Glomerular visceral epithelial cell (primary cell): ENCODE data around the gene LILRB3.
A peak's percentile ranks its signal among the peaks of the same experiment; 100 is the strongest.
"Not testable (repeated sequence)": the region's sequence is repeated elsewhere in the genome, so short reads cannot be mapped to it uniquely, and the experiment has no call there.

Experiments
- DNase-seq: peaks from one replicate; pipeline ENCODE4 v3.0.0-alpha.2; 2016; ENCODE audit errors: extremely low spot score

The LILRB3 gene

DNA sequence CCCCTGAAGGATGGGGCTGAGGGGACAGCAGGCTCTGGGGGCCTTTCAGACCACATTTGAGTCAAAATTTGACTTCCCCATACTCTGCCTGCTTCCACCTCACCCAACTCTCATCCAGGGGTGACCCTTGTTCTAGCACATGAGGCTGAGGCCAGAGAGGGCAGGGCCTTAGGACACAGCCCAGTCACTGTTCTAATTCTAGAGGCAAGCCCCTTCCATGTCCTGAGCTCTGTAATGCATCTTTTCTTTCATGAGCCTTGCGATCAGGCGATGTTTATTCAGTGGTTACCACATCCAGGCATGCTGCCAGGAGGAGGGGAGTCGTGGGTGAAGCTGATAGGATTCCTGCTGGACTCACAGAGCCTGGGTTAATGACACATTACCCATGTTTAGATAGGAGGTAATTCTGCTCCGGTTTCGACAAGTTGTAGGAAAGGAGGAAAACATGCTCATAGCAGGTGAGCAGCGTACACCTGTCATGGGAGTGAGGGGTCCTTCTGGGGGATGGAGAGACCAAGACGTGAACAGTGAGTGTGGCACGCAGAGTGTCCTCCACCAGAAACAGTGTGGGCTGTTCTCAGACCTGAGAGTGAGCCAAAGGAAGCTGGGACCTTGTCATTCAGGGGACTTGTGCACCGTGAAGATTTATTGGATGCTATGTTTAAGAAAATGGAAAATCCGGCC is 12.9 kb downstream of the LILRB3 start:
- DNase-seq = peak; percentile 98

DNA sequence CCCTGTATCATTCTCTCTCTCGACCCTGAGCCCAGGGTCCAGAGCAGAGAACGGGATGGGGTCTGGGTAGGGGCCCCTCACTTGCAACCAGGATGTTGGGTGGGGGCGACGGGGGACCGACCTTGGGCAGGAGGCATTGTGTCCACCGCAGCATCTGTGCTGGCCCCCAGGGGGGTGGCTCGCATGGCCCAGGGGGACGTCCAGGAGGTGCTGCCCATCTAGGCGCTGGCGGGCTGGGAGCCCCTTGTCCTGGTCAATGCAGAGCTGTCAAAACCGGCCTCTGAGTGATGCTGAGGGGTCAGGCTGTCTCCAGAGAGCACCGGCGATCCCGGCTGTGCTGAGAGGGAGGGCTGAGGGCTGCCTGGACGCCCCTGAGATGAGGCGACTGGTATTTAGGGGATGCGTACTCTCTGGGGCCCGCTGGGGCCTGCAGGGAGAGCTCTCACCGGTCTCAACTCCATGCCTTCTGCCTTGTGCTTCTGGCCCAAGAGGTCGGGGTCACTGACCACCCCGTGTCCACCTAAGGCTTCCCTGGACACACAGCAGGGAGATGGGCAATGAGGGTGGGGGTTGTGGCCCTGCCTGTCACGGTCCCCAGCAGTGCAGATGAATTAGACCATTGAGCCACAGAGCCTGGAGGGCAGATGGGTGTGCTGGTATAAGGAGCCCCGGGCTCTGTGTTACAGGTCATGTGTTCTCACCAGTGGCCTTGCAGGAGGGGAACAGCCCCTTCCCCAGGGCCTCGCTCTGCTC is 13.6 kb downstream of the LILRB3 start:
- DNase-seq = peak; percentile 46

DNA sequence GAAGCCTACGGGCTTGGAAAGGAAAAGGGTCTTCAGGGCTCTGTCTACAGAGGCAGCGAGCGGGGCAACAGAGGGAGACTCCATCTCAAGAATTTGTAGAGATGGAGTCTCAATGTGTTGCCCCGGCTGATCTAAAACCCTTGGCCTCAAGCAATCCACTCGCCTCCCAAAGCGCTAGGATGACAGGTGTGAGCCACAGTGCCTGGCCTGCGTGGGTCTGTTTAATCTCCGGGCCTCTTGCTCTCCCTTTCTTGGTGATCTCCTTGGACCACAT is 14.1 kb downstream of the LILRB3 start:
- no peak for DNase-seq

DNA sequence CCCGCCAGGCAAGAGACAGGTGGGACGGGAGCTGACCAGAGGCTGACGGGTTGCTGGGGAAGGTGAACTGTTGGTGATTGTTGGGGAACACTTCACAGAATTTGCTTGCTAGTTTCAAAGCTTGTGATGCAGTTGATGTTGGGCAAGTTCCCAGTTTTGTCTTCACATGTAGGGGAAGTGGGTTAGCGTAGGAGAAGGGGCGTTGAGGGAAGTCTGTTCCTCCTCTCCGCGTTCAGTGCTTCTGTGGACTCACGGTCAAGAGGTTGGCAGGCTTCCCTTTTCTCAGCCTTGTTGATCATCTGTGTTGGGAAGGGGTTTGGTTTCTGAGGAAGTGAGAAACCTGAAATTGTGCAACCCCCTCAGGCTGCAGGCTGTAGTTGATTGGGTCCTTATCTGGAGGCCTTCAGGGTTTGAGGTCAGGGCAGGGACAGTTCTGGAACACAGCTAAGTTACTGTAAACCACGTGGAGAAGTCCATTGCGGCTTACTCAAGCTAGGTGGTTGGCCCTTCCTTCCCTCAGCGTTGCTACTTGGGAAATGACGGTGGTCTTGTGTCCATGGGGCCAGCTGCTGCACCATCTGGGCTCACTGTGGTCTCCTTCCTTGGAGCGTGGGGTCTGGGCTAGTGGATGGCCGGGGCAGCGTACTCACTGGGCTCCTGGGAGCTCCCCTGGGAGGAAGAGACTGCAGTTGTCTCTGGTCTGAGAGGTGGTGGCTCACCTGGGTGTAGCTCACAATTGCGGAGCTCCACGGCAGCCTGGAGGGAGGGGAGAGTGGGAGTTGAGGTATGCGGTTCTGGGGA is 14.6 kb downstream of the LILRB3 start:
- peak; percentile 38 for DNase-seq

DNA sequence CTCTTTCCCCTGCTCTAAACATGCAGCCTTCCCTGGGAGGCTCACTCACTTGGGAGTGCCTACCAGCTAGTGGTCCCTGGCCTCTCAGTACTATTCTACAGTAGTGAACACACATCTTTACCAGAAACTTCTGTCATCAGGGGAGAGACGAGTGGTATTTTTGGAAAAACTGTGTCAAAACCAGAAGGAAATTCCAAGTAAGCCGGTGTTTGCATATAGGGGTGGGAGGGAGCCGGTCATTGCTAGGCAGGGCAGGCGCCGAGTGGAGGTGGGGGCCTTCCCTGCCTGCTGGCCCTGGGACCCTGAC is 15.2 kb downstream of the LILRB3 start:
- DNase-seq = no peak

DNA sequence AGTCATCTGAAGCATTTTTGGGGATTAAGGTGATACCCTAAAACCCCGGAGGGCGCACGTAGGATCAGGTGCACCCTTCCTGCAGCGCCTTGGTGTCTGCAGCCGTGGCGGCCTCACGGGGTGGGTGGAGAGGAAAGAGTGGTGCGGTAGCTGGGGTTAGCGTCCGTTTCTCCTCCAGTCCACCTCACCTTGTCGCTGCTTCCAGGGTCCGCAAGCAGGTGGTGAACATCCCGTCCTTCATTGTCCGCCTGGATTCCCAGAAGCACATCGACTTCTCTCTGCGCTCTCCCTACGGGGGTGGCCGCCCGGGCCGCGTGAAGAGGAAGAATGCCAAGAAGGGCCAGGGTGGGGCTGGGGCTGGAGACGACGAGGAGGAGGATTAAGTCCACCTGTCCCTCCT is 15.6 kb downstream of the LILRB3 start:
- DNase-seq = not testable (repeated sequence)

DNA sequence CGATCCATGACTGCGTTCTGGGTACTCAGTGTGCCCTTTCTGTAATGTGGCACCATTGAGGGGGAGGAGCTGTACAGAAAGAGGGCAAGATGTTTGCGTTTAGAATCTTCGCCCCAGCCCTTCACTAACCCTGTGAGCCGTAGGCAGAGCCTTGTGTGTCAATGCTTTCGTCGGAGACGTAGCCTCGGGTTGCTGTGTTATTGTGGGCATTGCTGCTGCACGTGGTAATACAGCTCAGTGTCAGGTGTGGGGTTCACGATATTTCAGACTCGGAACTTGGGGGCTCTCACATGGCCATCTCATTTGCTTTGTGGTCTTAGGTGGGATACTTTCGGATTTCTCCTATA is 16.0 kb downstream of the LILRB3 start:
- DNase-seq = no peak

DNA sequence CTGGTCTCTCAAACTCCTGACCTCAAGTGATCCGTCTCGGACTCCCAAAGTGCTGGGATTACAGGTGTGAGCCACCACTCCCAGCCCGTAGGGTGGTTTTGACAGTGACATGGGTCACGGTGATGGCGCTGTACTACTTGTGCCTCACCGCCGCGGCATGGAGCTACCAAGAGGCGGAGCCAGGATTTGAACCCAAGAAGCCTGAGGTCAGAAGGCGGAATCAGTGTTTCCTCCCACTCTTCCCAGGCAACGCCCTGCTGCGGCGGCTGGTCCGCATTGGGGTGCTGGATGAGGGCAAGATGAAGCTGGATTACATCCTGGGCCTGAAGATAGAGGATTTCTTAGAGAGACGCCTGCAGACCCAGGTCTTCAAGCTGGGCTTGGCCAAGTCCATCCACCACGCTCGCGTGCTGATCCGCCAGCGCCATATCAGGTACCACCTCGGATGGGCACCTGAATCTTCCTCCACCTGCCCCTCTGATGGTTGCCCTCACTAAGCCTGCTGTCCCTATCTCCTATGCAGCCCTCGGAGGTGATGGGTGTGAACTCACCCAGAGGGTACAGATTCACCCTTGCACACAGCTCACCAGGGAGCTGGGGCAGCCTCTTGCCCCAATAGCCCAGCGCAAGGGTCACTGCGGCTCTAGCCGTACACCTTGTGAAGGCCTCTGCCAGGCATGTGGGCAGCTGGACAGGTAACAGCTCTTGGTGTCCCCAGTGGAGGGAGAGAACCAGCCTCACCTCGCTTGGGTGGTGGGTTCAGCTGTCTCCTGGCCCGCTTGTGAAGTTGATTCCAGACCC is 16.6 kb downstream of the LILRB3 start:
- no peak for DNase-seq

DNA sequence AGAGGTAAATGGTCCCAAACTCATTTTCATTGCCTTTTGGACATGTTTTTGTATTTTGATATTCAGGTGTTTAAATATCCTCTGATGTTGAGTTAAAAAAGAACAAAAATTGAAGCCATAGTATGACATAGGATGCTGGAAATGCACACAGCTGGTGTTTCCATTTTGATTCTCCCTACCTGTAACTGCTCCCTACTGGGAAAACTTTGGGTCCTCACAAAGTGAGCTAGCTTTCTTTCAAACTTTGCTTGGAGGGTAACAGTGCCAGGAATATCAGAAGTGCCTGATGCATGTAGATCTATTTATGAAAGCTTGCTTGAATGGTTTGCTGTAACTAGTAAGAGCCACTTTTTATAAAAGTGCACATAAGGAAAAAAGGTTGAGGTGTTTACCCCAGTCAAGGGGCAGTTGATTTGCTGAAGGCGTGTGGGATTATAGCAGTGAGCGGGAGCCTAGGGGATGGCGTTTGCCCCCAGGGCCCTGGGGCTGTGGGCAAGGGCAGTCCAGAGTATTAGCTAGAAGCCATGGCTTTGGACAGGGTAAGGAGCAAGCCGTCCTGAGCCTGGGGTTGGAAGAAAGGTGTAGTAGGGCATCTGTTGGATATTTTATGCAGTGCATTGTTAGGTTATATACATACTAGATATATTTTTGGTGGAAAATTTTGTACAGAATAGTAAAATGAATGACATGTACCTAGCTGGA is 17.9 kb downstream of the LILRB3 start:
- no peak for DNase-seq

DNA sequence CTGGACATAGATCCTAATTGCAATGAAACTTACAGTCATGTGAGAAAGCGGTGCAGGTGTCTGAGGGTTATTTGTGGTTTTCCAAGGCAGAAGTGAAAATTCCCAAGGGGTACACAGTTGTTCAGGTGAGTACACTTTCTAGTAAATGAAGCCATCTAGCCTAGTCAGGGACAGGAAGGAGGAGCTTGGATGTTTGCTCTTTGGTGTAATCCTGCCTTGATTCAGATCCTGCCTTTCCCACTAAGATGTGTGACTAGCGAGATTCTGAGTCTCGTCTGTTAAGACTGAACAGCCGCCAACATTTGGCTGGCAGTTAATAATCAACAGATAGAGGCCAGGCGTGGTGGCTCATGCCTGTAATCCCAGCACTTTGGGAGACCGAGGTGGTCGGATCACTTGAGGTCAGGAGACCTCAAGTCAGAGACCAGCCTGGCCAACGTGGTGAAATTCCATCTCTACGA is 19.6 kb downstream of the LILRB3 start:
- DNase-seq = peak; percentile 90

DNA sequence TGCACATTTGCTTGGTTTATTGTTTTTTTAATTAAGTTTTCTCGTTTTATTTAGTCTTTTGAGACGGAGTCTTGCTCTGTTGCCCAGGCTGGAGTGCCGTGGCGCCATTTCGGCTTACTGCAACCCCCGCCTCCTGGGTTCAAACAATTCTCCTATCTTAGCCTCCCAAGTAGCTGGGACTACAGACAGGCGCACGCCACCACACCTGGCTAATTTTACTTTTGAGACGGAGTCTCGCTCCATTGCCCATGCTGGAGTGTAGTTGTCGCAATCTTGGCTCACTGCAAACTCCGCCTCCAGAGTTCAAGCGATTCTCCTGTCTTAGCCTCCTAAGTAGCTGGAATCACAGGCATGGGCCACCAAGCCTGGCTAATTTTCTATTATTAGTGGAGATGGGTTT is 20.8 kb downstream of the LILRB3 start:
- DNase-seq = no peak

DNA sequence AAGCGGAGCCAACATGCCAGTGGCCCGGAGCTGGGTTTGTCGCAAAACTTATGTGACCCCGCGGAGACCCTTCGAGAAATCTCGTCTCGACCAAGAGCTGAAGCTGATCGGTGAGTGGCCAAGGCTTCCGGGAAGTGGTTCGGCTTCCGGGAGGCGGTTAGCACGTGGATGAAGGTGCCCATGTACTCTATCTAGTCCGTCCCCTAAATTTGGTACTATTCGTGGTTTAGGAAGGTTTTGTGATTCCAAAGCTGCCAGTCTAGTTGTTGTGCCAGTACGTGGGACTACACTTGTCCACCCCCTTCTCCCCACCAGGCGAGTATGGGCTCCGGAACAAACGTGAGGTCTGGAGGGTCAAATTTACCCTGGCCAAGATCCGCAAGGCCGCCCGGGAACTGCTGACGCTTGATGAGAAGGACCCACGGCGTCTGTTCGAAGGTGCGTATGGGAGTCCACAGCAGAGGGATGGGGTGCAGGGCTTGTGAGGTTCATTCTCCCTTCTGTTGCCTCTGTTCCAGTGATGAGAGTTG is 21.6 kb downstream of the LILRB3 start:
- no peak for DNase-seq

DNA sequence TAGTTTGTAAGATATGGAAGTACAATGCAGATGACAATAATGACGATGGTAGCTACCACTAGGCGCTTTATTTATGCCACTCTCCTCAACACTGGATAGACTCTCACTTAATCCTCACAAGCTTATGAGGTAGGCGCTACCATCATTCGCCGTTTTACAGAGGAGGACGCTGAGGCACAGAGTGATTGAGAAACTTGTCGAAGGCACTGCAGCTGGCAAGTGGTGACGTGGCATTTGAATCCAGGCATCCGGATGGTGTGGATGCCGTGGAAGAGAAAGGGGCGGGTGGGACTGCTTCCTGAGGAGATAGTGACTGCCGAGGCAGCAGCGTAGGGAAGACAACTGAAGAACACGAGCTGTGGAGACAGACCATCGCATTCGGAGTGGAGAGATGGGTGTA is 23.4 kb downstream of the LILRB3 start:
- no peak for DNase-seq

DNA sequence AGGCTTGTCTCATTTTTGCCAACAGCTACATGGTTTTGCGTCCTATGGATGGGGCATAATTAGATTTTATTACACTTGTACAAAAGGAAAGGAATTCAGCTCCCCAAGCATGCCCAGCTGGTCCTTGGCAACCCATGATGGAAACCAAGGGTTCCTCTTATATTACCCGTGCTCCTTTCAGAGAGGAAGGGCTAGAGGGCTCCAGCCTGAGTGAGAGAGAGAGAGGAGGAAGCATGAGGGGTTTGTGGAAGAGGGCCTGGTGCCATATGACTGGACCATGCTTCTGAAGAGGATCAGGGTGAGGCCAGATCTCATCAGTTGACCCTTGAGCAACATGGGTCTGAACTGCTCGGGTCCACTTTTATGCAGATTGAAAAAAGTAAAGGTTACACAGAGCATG is 25.7 kb downstream of the LILRB3 start:
- DNase-seq = no peak

DNA sequence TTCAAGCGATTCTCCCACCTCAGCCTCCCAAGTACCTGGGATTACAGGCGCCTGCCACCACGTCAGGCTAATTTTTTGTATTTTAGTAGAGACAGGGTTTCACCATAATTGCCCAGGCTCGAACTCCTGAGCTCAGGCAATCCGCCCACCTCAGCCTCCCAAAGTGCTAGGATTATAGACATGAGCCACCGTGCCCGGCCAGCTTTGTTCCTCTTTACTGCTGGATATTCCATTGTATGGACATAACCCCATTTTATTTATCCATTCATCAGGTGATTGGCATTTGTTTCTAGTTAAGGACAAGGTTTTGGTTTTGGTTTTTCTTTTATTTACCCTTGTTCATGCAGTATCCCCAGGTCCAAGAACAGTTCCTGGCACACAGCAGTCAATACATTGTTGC is 26.3 kb downstream of the LILRB3 start:
- no peak for DNase-seq

DNA sequence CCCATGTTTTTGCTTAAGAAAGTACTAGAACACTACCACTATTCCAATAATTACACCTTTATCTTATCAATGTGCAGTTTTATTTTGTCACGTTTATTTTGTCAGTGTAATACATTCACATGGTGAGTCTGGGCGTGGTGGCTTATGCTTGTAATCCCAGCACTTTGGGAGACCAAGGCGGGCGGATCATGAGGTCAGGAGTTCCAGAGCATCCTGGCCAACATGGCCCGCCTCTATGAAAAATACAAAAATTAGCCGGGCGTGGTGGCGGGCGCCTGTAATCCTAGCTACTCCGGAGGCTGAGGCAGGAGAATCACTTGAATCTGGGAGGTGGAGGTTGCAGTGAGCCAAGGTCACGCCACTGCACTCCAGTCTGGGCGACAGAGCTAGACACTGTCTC is 28.3 kb downstream of the LILRB3 start:
- DNase-seq = not testable (repeated sequence)

DNA sequence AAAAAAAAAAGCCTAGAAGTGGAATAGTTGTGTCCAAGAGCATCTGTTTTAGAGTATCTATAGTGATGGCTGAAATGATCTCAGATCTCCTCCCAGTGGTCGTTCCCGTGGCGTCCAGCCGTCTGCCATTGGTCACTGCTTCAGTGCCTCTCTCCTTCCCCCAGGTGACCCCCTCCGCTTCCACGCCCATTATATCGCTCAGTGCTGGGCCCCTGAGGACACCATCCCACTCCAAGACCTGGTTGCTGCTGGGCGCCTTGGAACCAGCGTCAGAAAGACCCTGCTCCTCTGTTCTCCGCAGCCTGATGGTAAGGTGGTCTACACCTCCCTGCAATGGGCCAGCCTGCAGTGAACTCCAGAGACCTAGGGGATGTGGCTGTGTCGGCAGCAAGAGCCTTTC is 29.8 kb downstream of the LILRB3 start:
- DNase-seq = no peak

DNA sequence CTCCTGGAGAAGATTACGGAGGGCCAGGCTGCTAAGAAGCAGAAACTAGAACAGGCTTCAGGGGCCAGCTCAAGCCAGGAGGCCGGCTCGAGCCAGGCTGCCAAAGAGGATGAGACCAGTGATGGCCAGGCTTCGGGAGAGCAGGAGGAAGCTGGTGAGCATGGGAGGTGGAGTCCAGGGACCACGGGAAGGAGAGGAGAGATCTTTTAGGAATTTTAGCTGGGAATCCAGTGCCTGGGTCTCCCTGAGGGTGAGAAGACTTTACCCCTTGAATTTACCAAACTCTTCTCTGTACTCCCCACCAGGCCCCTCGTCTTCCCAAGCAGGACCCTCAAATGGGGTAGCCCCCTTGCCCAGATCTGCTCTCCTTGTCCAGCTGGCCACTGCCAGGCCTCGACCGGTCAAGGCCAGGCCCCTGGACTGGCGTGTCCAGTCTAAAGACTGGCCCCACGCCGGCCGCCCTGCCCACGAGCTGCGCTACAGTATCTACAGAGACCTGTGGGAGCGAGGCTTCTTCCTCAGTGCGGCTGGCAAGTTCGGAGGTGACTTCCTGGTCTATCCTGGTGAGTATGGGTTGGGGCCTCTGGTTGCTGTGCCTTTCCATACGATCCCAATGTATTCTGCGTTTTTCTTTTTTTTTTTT is 30.9 kb downstream of the LILRB3 start:
- no peak for DNase-seq

DNA sequence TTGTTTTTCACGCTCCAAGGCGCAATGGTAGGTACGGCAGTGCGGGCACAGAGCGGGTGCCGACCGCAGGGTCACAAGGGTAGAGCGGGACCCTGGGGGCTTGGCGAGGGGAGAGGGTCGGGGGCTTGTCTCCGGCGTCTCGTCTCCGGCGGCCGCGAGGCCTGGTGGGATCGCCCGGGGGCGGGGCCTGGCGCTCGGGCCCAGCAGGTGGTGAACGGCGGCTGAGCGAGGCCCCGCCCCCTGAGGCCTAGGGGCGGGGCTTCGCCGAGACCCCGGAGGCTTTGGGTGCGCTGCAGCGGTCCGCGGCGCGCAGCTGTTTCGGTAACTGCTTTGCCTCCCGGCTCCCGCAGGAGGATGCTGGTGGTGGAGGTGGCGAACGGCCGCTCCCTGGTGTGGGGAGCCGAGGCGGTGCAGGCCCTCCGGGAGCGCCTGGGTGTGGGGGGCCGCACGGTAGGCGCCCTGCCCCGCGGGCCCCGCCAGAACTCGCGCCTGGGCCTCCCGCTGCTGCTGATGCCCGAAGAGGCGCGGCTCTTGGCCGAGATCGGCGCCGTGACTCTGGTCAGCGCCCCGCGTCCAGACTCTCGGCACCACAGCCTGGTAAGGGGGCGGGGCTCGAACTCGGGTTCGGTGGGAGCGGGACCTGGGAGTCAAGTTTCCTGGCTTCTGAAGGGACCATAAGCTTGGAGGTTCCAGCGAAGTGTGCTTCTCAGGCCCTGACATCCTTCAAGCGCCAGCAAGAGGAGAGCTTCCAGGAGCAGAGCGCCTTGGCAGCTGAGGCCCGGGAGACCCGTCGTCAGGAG is 31.6 kb downstream of the LILRB3 start, which contains the start of gene TSEN34:
Gene TSEN34, plus strand, starts transcription at position 298 of the 800 bp plus-strand sequence. Its CDS starts 57 bp downstream, at position 355.
- peak; percentile 92 for DNase-seq

DNA sequence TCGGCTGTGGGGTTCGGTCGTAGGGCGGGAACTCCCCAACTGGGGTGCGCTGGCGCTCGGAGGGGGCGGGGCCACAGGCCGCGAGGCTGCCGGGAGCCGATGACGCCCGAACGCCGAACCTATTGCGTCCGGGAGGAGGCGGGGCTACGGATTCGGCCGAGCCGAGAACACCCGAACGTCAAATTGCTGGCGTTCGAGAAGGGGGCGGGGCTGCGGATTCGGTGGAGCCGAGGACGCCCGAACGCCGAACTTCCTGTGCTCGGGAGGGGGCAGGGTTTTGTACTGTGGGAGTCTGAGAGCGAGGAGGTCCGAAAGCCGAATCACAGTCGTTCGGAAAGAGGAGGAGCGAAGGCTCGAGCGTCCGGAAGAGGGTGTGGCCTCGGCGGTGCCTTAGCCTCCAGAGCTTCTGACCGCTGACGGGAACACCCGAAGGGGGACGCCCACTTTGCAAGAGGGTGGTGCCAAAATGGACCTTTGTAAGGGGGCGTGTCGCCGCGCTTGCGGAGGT is 32.2 kb downstream of the LILRB3 start:
- peak; percentile 100 for DNase-seq
